IPS DF 19.7 (cell line): ENCODE data around the gene EEF1A1.
"Not testable (repeated sequence)": the region's sequence is repeated elsewhere in the genome, so short reads cannot be mapped to it uniquely, and the experiment has no call there.

ENCODE experiments used
- DNase-seq: peaks from one replicate; pipeline ENCODE4 v3.0.0-alpha.2; 2013; ENCODE audit warnings: low read depth, low spot score

EEF1A1 gene

DNA sequence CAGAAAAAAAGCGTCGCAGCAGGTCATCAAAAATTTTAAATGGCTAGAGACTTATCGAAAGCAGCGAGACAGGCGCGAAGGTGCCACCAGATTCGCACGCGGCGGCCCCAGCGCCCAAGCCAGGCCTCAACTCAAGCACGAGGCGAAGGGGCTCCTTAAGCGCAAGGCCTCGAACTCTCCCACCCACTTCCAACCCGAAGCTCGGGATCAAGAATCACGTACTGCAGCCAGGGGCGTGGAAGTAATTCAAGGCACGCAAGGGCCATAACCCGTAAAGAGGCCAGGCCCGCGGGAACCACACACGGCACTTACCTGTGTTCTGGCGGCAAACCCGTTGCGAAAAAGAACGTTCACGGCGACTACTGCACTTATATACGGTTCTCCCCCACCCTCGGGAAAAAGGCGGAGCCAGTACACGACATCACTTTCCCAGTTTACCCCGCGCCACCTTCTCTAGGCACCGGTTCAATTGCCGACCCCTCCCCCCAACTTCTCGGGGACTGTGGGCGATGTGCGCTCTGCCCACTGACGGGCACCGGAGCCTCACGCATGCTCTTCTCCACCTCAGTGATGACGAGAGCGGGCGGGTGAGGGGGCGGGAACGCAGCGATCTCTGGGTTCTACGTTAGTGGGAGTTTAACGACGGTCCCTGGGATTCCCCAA, at the start of gene EEF1A1:
EEF1A1 (minus strand) TSS at position 345 of the 663 bp plus-strand sequence. CDS start 1,006 bp downstream, outside the sequence.
- DNase-seq, result peak; percentile 99

DNA sequence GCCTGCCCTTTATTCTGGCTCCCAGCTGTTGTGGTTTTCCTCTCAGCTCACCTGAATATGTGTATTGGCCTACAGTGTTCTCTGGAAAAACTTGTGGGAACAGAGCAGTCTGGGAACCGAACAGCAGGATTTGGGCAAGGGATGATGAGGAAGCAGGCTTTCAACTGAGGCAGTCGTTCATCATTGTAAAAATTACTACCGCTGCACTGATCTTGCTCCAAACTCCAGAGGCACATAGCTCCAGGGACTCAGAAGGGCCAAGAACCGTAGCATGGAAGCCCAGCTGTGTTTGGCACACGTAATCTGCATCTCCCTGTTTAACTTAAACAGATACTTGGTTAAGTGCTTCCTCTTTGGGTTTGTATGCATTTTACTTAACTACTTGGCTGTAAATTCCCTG, 48.3 kb upstream of the EEF1A1 start:
- no peak for DNase-seq

DNA sequence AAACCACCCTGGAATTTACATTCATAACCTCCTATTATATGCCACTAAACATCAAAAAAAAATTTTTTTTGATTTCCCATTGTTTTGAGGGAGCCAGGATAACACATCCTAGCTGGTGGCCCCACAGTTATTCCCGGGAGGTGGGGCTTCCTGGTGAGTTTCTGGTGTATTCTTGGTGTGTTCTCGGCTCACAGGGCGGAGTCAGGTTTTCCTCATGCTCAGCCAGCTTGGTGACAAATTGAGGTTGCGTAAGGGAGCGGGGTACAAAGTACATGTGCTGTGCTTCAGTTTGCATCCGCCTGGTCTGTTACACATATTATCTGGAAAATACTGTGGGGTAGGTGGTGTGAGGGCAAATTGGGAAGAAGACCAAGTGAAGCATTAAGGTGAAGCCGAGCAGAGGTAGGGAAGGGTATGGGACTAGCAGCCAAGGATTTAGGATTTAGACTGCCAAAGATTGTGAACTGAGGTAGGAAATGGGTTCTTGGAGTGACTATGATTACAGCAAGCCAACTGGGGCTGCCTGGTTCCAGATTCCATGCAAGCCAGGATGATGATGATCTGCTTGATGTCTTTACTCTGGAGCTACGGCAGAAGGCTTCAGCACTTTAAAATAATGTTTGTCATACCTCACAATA, 46.2 kb upstream of the EEF1A1 start:
- no peak for DNase-seq

DNA sequence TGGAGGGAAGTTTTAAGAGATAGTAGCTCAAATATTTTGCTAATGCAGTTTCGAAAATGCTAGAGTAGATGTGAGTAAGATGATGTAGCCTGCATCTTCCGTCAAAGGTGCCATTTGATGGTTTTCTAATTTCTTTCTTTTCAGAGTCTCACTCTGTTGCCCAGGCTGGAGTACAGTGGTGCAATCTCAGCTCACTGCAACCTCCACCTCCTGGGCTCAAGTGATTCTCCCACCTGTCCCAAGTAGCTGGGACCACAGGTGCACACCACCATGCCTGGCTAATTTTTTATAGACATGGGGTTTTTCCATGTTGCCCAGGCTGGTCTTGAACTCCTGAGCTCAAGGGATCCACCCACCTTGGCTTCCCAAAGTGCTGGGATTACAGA, 45.6 kb upstream of the EEF1A1 start:
- DNase-seq, result not testable (repeated sequence)

DNA sequence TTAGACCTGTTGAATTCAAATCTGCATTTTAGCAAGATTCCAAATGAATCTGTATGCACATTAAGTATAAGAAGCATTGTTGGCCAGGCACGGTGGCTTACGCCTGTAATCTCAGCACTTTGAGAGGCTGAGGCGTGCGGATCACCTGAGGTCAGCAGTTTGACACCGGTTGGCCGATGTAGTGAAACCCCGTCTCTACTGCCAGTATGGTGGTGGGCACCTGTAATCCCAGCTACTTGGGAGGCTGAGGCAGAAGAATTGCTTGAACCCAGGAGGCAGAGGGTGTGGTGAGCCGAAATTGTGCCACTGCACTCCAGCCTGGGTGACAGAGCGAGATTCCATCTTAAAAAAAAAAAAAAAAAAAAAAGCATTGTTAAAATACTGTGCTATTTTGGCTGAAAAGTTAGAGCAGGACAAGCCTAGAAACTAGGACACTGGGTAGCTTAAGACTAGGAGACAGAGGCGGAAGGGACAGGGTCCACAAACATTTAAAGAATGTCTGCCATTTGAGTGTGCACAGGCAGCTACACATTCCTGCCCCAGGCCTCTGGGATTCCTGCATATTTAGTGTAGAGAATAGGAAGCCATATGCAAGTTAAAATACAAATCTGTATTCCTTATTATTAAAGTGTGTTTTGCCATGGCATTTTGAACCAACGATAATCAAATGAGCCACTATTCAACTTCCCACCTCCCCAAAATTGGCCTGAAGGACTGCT, 45.1 kb upstream of the EEF1A1 start:
- peak; percentile 91 for DNase-seq

DNA sequence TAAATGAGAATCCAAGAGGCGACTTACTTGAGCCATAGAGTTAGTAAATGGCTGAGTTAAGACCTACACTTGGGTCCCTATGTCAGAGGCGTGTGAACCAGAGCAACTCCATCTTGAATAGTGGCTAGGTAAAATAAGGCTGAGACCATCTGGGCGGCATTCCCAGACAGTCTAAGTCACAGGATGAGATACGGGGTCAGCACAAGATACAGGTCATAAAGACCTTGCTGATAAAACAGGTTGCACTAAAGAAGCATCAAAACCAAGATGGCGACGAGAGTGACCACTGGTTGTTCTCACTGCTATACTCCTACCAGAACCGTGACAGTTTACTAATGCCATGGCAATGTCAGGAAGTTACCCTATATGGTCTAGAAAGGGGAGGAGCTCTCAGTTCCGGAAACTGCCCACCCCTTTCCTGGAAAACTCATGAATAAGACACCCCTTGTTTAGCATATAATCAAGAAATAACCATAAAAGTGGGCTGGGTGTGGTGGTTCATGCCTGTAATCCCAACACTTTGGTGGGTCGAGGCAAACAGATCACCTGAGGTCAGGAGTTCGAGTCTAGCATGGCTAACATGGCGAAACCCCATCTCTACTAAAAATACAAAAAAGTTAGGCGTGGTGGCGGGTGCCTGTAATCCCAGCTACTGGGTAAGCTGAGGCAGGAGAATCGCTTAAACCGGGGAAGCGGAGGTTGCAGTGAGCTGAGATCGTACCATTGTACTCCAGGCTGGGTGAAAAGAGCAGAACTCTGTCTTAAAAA, 43.9 kb upstream of the EEF1A1 start:
- DNase-seq, result no peak

DNA sequence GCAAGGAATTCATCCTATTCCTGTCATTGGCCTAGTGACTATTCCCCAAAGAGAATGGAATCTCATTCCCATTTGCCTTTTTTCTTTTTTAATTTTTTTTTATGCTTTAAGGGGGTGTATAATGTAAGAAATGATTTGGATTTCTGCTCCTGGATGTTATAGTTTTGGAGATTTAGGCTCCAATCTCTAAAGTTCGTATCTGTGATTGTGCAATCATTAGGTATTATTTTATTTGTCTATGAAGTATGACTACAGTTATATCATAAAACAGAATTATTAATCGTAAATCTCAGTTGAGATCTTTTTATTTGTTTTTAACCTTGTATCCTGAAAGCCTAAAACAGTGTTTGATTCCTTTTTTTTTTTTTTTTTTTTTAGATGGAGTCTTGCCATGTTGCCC, 41.7 kb upstream of the EEF1A1 start:
- DNase-seq, result no peak

DNA sequence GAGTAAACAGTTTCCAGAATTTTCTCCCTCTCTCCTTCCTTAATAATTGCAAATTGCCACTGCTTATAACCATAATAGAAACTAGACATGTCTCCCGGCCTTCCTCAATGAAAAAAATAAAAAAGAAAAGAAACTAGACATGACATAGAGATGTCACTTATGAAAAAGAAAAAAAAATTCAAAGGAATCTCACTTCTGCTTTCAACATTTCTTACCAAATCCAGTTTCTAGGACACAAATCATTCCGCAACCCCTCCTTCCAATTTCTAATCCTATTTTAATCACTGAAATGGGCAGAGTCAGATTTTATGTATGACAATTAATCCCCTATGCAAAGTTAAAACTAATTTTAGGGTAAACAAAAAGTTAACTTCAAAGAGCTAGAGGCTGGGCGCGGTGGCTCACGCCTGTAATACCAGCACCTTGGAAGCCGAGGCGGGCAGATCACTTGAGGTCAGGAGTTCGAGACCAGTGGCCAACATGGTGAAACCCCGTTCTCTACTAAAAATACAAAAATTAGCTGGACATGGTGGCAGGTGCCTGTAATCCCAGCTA, 40.1 kb upstream of the EEF1A1 start:
- no peak for DNase-seq

DNA sequence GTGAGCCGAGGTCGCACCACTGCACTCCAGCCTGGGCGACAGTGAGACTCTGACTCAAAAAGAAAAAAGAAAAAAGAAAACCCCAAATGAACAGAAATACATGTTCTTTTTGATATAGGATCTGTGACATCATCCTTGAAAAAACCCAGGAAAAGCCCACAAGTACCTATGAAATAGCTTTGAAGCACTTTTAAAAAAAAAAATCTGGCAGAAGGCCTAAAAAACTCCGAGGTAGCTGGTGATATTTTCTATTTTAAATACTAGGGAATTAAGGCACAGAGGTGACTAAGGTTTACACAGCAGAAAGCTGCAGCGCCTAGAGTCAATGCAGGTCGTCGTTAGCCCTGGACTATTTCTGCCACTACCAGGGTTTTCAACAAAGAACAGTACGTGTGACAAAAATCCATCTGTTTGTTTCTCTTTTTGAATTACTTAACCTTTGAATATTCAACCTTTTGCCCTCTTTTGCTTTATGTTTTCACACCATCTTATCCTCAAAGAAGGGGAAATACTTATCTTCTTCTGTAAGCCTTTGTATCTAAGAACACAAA, 39.4 kb upstream of the EEF1A1 start:
- no peak for DNase-seq

DNA sequence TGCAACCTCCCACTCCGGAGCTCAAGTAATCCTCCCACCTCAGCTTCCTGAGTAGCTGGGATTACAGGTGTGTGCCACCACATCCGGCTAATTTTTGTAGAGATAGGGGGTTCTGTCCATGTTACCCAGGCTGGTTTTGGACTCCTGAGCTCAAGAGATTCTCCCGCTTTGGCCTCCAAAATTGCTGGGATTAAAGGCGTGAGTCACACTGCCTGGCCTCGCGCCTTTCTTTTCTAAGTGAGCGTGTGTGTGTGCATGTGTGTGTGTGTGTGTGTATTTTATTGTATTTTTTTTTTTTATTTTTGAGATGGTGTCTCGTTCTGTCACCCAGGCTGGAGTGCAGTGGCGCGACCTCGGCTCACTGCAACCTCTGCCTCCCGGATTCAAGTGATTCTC, 38.6 kb upstream of the EEF1A1 start:
- not testable (repeated sequence) for DNase-seq

DNA sequence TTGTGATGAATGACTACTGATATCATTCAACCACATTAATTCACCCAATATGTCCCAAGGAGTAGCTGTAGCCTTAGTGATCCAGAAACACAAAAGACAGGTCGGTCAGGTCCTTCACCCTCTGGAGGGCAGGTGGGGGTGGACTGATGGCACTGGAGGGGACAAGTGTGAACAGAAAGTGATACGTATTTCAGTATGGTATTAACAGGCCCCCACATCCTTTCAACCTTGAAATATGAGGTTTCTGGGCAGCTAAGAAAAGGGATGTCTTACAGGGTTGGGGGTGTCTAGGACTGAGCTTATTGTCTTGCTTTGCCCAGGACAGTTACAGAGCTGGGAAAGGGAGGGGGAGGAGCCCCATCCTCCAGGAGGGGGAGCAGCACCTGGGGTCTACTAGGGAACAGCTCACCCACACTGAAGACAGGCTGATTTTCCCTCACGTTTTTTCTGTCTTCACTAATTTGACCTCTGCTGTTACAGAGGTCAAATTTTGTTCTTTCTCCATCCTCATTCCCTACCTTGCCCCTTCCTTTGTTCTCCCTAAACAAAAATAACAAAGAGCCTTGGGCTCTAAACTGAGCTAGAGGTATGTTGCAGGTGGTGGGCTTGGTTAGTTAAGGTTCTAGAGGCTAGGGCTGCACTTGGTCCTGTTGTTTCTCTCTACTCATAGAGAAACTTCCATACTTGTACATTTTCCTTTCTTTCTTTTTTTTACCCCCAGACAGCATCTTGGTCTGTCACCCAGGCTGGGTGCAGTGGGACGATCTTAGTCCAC, 38.0 kb upstream of the EEF1A1 start:
- no peak for DNase-seq

DNA sequence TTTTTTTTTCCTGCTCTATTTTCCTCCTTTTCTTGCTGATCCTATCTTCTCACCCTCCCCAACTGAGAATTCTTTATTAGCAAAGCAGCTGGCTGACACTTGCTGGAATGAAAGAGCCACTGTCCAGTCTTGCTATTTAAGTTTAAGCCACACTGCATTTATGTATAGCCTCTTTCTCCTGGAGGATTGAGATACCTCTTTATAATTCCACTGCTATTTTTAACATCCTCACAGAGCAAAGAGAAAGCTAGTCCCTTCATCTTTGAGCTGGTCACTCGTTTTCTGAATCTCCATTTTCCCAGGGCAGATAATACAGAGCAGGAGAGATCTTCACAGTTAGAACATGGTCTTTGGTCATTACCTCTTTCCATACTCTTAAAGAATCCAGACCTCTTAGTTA, 36.0 kb upstream of the EEF1A1 start:
- no peak for DNase-seq

DNA sequence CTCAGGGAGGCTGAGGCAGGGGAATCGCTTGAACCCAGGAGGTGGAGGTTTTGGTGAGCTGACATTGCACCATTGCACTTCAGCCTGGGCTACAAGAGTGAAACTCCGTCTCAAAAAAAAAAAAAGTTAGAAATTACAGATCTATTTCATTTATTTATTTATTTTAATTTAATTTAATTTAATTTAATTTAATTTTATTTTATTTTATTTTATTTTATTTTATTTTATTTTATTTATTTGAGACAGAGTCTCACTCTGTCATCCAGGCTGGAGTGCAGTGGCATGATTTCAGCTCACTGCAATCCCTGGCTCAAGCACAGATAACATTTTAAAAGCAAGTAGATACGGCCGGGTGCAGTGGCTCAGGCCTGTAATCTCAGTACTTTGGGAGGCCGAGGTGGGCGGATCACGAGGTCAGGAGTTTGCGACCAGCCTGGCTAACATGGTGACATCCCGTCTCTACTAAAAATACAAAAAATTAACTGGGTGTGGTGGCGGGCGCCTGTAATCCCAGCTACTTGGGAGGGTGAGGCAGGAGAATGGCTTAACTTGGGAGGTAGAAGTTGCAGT, 34.6 kb upstream of the EEF1A1 start:
- DNase-seq, result not testable (repeated sequence)

DNA sequence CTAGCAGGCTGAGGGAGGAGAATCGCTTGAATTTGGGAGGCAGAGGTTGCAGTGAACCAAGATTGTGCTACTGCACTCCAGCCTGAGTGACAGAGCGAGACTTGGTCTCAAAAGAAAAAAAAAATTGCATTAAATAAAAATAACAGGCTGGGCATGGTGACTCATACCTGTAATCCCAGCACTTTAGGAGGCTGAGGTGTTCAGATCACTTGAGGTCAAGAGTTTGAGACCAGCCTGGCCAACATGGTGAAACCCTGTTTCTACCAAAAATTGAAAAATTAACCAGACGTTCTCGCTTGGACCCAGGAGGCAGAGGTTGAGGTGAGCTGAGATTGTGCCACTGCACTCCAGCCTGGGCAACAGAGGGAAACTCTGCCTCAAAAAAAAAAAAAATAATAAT, 30.3 kb upstream of the EEF1A1 start:
- DNase-seq, result not testable (repeated sequence)

DNA sequence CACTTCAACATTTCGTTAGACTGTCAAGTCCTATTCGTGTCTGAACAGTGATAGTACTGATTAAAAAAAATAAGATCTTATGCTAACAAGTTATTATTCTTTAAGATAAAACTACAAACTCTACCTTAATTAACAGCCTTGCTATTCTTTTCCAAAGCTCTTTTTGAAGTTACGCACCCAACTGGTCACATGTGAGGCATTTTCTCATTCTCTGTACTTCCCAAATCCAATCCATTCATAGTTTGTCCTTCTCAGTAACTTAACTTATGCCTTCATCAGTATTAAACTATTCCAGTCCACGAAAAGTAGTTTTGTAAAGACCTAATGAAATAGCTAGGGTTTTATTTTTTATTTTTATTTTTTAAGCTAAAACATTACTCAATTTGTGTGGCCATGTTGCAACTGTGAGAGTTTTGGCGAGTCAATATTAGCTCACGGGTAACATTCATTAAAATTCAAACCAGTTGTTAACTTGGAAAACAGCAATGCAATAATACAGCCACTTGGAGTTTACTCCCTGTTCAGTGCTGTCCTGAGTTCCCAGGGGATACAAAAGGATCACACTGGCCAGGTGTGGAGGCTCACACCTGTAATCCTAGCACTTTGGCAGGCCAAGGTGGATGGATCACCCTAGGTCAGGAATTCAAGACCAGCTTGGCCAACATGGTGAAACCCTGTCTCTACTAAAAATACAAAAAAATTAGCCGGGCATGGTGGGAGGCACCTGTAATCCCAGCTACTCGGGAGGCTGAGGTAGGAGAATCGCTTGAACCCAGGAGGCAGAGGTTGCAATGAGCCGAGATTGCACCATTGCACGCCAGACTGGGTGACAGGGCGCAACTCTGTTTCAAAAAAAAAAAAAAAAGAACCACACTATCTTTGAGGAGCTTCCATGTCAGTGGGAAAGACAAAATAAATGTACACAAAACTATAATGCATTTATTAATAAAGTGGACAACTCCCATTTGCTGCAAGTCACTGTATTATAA, 27.9 kb upstream of the EEF1A1 start:
- DNase-seq, result no peak

DNA sequence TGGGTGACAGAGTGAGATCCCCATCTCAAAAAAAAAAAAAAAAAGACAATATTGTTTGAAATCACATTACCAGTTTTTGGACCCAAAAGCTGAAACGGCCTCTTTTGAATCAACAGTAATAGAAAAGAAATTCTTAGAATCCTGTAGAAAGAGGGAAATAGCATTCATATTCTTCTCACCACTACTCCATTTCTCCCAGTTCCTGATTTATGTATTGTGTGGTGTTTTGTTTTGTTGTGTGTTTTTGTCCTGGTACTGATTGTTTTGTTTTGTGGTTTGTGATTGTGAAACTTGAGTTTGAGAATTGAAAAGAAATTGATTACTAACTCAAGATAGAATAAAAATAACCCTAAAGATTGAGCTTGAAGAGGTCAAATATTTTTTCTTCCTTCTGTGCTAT, 26.2 kb upstream of the EEF1A1 start:
- DNase-seq, result no peak

DNA sequence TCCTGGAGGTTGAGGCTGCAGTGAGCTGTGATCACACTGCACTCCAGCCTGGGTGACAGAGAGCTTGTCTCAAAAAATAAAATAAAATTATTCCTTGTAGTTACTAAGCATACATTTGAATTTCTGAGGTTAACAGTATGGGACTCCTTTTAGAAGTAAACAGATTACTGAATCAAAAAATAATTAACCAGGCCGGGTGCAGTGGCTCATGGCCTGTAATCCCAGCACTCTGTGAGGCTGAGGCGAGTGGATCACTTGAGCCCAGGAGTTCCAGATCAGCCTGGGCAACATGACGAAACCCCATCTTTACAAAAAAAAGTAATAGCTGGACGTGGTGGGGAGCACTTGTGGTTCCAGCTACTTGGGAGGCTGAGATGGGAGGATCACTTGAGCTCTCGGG, 22.1 kb upstream of the EEF1A1 start:
- no peak for DNase-seq

DNA sequence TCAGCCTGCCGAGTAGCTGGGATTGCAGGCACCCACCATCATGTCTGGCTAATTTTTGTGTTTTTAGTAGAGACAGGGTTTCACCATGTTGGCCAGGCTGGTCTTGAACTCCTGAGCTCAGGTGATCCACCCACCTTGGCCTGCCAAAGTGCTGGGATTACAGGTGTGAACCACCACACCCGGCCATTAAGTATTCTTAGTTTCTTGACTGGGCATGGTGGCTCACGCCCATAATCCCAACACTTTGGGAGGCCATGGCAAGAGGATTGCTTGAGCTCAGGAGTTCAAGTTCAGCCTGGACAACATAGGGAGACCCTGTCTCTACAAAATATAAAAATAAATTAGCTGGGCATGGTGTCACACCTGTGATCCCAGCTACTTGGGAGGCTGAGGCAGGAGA, 21.6 kb upstream of the EEF1A1 start:
- not testable (repeated sequence) for DNase-seq

DNA sequence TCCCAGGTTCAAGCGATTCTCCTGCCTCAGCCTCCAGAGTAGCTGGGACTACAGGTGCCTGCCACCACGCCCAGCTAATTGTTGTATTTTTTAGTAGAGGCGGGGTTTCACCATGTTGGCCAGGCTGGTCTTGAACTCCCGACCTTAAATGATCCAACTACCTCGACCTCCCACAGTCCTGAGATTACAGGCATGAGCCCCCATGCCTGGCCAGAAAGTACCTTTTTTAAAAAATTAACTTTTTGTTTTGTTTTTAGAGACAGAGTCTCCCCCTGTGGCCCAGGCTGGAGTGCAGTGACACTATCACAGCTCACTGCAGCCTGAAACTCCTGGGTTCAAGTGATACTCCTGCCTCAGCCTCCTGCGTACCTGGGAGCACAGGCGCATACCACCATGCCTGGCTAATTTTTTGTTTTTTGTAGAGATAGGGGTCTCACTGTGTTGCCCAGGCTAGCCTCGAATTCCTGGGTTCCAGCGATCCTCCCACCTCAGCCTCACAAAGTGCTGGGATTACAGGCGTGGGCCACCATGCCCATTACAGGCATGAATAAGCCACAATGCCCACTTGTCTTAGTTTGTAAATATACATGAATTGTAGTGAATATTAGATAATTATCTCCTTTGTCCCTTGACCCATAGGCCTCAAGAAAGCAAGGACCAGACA, 17.4 kb upstream of the EEF1A1 start:
- DNase-seq, result no peak
